Natural killer cell (primary cell): ENCODE results near the gene CPT1B. TPM values are rescaled to one million over a fixed set of nuclear protein-coding genes. Genes with fewer than 3 reads are reported as not detected.

Experiments
- ATAC-seq, 3 donors: fragments of 150-1000 bp in 2 of 3; fragments of 200-7000 bp in 1 of 3; cut with Tn5 transposase; 1 replicate in 1 of 3; 2 replicates in 2 of 3; pipeline ENCODE4 v1.10.0; 2021; ENCODE audit warnings: mild to moderate bottlenecking in 2 of 3, moderate library complexity in 2 of 3
- DNase-seq, 2 donors: peaks; one replicate each; pipeline versions ENCODE4 v3.0.0 to v3.0.0-alpha.2; 2013 to 2021; ENCODE audit warnings: mixed read lengths in 1 of 2
- H3K27ac ChIP-seq: one replicate; pipeline ENCODE4 v1.5.1; 2013; ENCODE audit warnings: mild to moderate bottlenecking, low read length
- H3K27me3 ChIP-seq: one replicate; pipeline ENCODE4 v1.6.1; 2013; ENCODE audit warnings: low read length; ENCODE audit not compliant: control insufficient read depth, insufficient read depth
- H3K36me3 ChIP-seq: one replicate; pipeline ENCODE4 v1.6.1; 2013; ENCODE audit warnings: low read length; ENCODE audit not compliant: control insufficient read depth, insufficient read depth
- H3K4me1 ChIP-seq: one replicate; pipeline ENCODE4 v1.6.1; 2013; ENCODE audit warnings: low read length; ENCODE audit not compliant: control insufficient read depth, insufficient read depth
- H3K4me3 ChIP-seq: one replicate; pipeline ENCODE4 v1.5.1; 2013; ENCODE audit warnings: low read length
- H3K9me3 ChIP-seq: one replicate; pipeline ENCODE4 v1.6.1; 2013; ENCODE audit warnings: low read length; ENCODE audit not compliant: control insufficient read depth, insufficient read depth
- H3K27ac Mint-ChIP-seq, 2 donors: one replicate each; pipeline ENCODE4 v1.8.0; 2022; ENCODE audit warnings: mild to moderate bottlenecking in 2 of 2, mixed read lengths in 2 of 2, moderate library complexity in 1 of 2
- H3K27me3 Mint-ChIP-seq, 2 donors: one replicate each; pipeline ENCODE4 v1.8.0; 2022; ENCODE audit warnings: low read depth in 2 of 2, mixed read lengths in 2 of 2
- H3K36me3 Mint-ChIP-seq: one replicate; pipeline ENCODE4 v1.8.0; 2022; ENCODE audit warnings: mixed read lengths
- H3K4me1 Mint-ChIP-seq, 2 donors: one replicate each; pipeline ENCODE4 v1.8.0; 2022; ENCODE audit warnings: mixed read lengths in 2 of 2
- H3K4me3 Mint-ChIP-seq: one replicate; pipeline ENCODE4 v1.8.0; 2022; ENCODE audit warnings: mild to moderate bottlenecking, moderate library complexity, mixed read lengths
- H3K9me3 Mint-ChIP-seq, 2 donors: one replicate each; pipeline ENCODE4 v1.8.0; 2022; ENCODE audit warnings: mixed read lengths in 2 of 2
- CTCF ChIP-seq: fragments of 200-600 bp; IDR thresholded peaks from one replicate; pipeline ENCODE4 v1.8.0; 2022; ENCODE audit warnings: antibody characterized with exemption
- WGBS: methylation state at CpG from one replicate; pipeline ENCODE4 v1.1.7; 2013; ENCODE audit warnings: missing lambda C conversion rate; ENCODE audit not compliant: insufficient coverage; 5-methylcytosine and 5-hydroxymethylcytosine counted together
- intact Hi-C: fragments of 100-400 bp; cut with micrococcal nuclease; formaldehyde crosslinking; loops from one replicate; pipeline ENCODE4 v1.14.2; 2022
- total RNA-seq, 4 donors: library from RNA; stranded (reverse); fragments of 120-200 nt in 1 of 4; gene quantifications; one replicate each; pipeline versions ENCODE4 v1.2.3 to v1.2.4, GENCODE V29; 2013 to 2022

Gene CPT1B
- total RNA-seq, 3 donors from 2014 or later (not counting 1 experiment from before 2014, with no cell fraction given): 53.1 to 75.7 (median 55.5) TPM

DNA sequence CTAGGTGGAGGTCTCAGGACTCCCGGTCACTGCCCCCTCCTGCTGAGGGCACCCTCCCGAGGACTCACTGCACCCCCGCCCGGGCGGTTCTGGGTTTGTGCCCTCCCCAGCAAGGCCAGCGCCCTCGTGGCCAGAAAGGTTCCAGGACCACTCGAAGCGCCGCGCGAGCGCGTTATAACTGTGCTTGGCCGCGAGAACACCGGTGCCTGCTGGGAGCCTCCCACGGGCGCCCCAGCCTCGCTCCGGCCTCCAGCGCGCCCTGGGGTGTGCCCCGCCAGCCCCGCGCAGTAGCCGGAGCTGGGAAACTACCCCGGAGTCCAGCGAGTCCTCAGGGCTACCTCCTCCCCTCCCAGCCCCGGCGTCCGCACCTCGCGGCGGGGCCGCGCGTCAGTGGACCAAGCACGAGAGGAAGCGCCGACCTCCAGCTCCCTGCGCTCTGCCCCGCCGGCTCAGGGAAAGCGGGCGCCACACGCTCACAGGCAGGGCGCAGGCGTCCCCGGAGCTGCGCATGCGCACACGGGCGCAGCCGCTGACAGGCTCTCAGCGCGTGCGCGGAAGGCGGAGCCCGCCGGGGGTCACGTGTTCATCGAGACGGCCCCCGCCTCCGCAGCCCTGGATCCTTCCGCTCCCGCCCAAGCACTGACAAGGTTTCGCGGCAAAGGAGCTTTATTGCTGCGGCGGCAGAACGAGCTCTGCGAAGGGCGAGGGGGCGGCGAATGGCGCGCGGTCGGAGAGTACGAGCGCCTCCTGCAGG, 52.9 kb downstream of the CPT1B start, which contains the start of gene SCO2:
Gene SCO2 (minus strand): TSS at position 495 of the 754 bp plus-strand sequence. CDS start 1,187 bp downstream, outside the sequence.
- Histone ChIP-seq H3K4me1 (peaks cover 48% of the 10 kb centered on the region), H3K4me3 (peak within 1 kb of the TSS; percentile 76), H3K27me3 (no peaks in the 10 kb centered on the region), H3K36me3 (peaks cover 23% of the 10 kb centered on the region), H3K27ac (peak within 1 kb of the TSS; percentile 93), H3K9me3 (no peaks in the 10 kb centered on the region)
- peak within 1 kb of the TSS; percentile 84 to 91 for H3K27ac Mint-ChIP-seq
- peaks cover 26 to 30% of the 10 kb centered on the region in 2 donors for H3K4me1 Mint-ChIP-seq
- H3K36me3 Mint-ChIP-seq: no peaks in the 10 kb centered on the region
- WGBS: under 1% methylated on average over 84 of the region's 84 CpGs
- DNase-seq: peak; percentile 95 to 100
- H3K9me3 Mint-ChIP-seq: no peaks in the 10 kb centered on the region
- intact Hi-C loops: loop anchor here (1.0 to 5.0 kb wide), 2 partner anchors 17 to 37 kb away; partner anchors contain the start of genes NCAPH2 and SYCE3
- H3K27me3 Mint-ChIP-seq: no peaks in the 10 kb centered on the region
- ATAC-seq: peak; percentile 60 to 78 (median 69)
- peak within 1 kb of the TSS; percentile 90 for H3K4me3 Mint-ChIP-seq
- no peak for TF ChIP-seq CTCF

GRCh38 chr22:50524676-50525103, 53.5 kb downstream of the CPT1B start:
- Mint-ChIP-seq H3K4me1 (peaks cover 26 to 30% of the 10 kb centered on the region in 2 donors), H3K4me3 (peak overlapping the region; percentile 90), H3K27me3 (no peaks in the 10 kb centered on the region), H3K9me3 (no peaks in the 10 kb centered on the region), H3K36me3 (no peaks in the 10 kb centered on the region), H3K27ac (peak overlapping the region; percentile 81 to 91)
- H3K27me3 ChIP-seq: no peaks in the 10 kb centered on the region
- no peak for TF ChIP-seq CTCF
- H3K9me3 ChIP-seq: no peaks in the 10 kb centered on the region
- peak overlapping the region; percentile 40 for H3K4me3 ChIP-seq
- H3K4me1 ChIP-seq: peaks cover 45% of the 10 kb centered on the region
- intact Hi-C loops: loop anchor here (1.0 to 5.0 kb wide), 2 partner anchors 16 to 38 kb away; partner anchors contain the start of genes NCAPH2 and SYCE3
- peak overlapping the region; percentile 56 for H3K27ac ChIP-seq
- DNase-seq (no peak), ATAC-seq (no peak)
- peaks cover 23% of the 10 kb centered on the region for H3K36me3 ChIP-seq
- WGBS: 9% methylated on average over 19 of the region's 19 CpGs

GRCh38 chr22:50523806-50524675, 54.2 kb downstream of the CPT1B start:
- H3K4me3 ChIP-seq: no peak overlapping the region
- WGBS: 93% methylated on average over 25 of the region's 25 CpGs
- no peak for ATAC-seq
- H3K27ac Mint-ChIP-seq: peak overlapping the region; percentile 81 to 91
- DNase-seq: no peak
- H3K27me3 Mint-ChIP-seq: no peaks in the 10 kb centered on the region
- no peaks in the 10 kb centered on the region for H3K36me3 Mint-ChIP-seq
- no peaks in the 10 kb centered on the region for H3K9me3 Mint-ChIP-seq
- H3K36me3 ChIP-seq: peaks cover 28% of the 10 kb centered on the region
- peaks cover 38% of the 10 kb centered on the region for H3K4me1 ChIP-seq
- H3K27me3 ChIP-seq: no peaks in the 10 kb centered on the region
- H3K4me1 Mint-ChIP-seq: peaks cover 26 to 30% of the 10 kb centered on the region in 2 donors
- H3K9me3 ChIP-seq: no peaks in the 10 kb centered on the region
- intact Hi-C loops: no loop called here
- H3K4me3 Mint-ChIP-seq: peak overlapping the region; percentile 90
- TF ChIP-seq CTCF: no peak
- H3K27ac ChIP-seq: no peak overlapping the region
